Bronchial epithelial cell (primary cell): Measurements from ENCODE around the gene CD44. TPM values are rescaled to one million over a fixed set of nuclear protein-coding genes. Genes with fewer than 3 reads are reported as not detected.

Experiments used
- DNase-seq: peaks from one replicate; pipeline ENCODE4 v3.0.0-alpha.2; 2010; ENCODE audit warnings: low read depth
- FAIRE-seq: peaks from 2 replicates; lab custom pipeline; 2011; peaks lifted over from hg19 to GRCh38; lab: Jason Lieb, UNC
- H3K27me3 ChIP-seq: 2 replicates; pipeline ENCODE4 v1.5.1; 2011; ENCODE audit warnings: low read length; ENCODE audit not compliant: control insufficient read depth, insufficient read depth
- H3K36me3 ChIP-seq: 2 replicates; pipeline ENCODE4 v1.5.1; 2011; ENCODE audit warnings: low read length; ENCODE audit not compliant: control insufficient read depth, insufficient read depth
- H3K4me3 ChIP-seq: 2 replicates; pipeline ENCODE4 v1.5.1; 2011; ENCODE audit warnings: mild to moderate bottlenecking, low read depth, low read length, control low read depth
- total RNA-seq: library from RNA; depleted of rRNA; stranded (reverse); fragments of >200 nt; gene quantifications from 2 replicates; pipeline ENCODE4 v1.2.1, GENCODE V29; 2014
- TF ChIP-seq, protein P1 (sequence below): IDR thresholded peaks from 2 replicates; pipeline ENCODE4 v1.5.1; 2011; ENCODE audit warnings: mild to moderate bottlenecking, moderate library complexity, low read length, control low read depth, inconsistent platforms; ENCODE audit not compliant: insufficient read depth, severe bottlenecking

The CD44 gene
- total RNA-seq, 1 donor from 2014 or later: 254 TPM

DNA sequence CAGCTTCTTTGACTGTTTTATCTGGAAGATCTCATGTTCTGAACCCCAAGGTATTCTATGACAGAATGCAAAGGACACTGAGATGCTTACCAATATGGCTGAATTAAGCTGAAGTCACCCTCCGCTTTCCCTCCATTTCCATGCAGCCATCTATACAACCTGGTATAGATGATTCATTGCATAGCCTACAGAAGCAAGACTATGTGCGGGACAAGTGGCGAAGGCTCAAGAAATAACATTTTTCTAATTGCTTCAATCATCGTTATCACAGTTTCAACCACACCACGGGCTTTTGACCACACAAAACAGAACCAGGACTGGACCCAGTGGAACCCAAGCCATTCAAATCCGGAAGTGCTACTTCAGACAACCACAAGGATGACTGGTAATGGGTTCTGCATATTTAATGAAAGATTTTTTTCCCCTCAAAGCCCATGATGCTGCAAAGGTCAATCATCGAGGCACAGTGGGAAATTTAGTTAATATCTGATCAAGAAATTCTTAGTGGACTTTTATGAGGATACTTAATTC is 61.9 kb downstream of the CD44 start:
- TF ChIP-seq, protein P1, sequence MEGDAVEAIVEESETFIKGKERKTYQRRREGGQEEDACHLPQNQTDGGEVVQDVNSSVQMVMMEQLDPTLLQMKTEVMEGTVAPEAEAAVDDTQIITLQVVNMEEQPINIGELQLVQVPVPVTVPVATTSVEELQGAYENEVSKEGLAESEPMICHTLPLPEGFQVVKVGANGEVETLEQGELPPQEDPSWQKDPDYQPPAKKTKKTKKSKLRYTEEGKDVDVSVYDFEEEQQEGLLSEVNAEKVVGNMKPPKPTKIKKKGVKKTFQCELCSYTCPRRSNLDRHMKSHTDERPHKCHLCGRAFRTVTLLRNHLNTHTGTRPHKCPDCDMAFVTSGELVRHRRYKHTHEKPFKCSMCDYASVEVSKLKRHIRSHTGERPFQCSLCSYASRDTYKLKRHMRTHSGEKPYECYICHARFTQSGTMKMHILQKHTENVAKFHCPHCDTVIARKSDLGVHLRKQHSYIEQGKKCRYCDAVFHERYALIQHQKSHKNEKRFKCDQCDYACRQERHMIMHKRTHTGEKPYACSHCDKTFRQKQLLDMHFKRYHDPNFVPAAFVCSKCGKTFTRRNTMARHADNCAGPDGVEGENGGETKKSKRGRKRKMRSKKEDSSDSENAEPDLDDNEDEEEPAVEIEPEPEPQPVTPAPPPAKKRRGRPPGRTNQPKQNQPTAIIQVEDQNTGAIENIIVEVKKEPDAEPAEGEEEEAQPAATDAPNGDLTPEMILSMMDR: no peak
- no peak for FAIRE-seq

DNA sequence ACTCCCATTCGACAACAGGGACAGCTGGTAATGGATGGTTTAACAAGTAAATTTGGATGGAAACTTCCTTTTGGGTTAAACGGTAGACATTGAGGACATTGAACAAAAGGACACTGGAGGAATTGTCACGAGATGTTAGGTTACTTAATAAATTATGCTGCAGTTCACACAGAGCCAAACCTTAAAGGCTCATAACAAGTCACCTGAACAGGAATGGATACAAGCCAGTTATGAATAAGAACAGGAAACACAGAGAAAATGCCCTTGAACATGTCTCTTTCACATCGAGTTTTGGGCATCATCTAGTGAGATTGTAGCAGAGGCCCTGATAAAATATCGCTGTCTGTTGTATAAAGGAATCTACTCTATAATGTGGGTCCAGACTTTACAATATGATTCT is 65.6 kb downstream of the CD44 start:
- Histone ChIP-seq H3K4me3 (no peak overlapping the region), H3K27me3 (no peaks in the 10 kb centered on the region), H3K36me3 (peaks cover 21% of the 10 kb centered on the region)
- DNase-seq: no peak
- TF ChIP-seq, protein P1: no peak
- FAIRE-seq: no peak

More for the DNA sequence above, 61.9 kb downstream of the CD44 start:
- no peak for DNase-seq
- H3K36me3 ChIP-seq: peaks cover 16% of the 10 kb centered on the region
- no peaks in the 10 kb centered on the region for H3K27me3 ChIP-seq
- no peak overlapping the region for H3K4me3 ChIP-seq

DNA sequence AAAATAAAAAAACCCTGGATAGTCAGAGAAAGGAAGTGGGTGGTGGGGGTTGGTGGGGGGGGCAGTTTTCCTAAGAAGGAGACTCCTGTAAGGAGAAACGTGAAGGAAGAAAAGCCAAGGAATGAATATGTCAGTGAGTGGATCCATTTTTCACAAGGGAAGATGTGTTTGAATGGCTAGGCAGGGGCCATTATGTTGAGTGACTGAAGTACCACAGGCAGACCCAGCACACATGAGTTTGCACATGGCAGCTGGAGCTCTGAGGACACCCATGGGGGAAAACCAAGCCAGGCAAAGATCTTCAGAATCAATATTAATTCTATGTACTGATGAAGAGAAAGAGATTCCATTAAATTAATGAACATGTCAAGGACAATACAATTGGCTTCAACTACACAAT is 67.6 kb downstream of the CD44 start:
- H3K27me3 ChIP-seq: no peaks in the 10 kb centered on the region
- H3K36me3 ChIP-seq: peaks cover 20% of the 10 kb centered on the region
- TF ChIP-seq, protein P1: no peak
- DNase-seq: no peak
- no peak for FAIRE-seq
- H3K4me3 ChIP-seq: no peak overlapping the region

DNA sequence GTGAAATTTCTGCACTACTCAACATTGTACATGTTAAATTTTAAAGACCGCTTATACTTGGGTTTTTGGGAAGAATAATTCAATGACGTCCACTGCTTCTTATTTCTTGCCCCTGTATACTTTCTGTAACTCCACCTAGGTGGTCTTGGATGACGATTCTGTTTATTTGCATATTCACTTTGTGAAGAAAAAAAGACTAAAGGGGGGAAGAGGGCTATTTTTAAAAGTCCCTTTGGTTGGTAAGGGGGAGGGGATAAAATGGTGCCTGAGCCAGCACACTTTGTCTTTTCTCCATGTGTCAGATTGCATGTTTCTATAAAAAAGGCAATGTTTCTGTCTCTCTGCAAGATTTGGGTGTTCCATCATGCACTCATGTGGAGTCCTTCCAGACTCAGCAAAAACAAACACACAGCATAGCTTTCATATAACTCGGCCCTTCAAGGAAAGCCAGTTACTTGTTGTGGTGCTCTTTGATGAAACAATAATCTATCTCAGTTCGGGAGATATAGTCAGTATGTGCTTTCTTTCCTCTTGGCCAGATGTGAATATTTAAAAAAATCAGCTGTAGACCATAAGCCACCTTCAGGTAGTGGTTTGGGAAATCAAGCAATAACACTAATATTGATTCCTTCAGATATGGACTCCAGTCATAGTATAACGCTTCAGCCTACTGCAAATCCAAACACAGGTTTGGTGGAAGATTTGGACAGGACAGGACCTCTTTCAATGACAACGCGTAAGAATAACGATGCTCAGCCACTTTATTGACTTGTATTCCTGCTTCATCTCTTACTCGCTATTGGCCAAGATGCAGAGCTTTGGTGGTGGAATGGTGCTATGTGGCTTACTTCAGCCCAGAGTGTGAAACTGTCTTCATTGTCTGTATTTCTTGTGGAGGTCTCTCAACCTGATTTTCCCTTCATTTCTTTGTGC is 68.8 kb downstream of the CD44 start:
- FAIRE-seq: peak; percentile 68
- Histone ChIP-seq H3K36me3 (peaks cover 19% of the 10 kb centered on the region), H3K27me3 (no peaks in the 10 kb centered on the region)

DNA sequence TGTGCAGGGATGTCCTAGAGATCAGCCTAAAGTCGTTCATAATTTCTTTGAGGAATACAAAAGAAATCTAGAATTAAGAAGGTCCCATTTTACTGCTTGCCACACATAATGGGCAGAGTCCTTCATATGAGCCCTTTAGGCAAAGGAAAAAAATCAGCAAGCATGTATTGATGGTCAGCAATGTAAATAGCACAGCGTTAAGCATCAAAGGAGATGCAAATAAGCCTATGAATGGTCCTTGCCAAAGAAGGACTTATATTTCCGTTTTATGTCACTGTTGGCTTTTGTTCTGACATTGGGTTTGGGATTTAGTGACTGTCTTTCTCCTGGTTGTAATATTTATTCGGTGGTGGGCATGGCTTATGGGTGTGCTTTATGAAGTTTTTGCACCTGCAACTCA is 69.8 kb downstream of the CD44 start:
- no peak for DNase-seq
- FAIRE-seq: no peak
- TF ChIP-seq, protein P1: no peak
- no peak overlapping the region for H3K4me3 ChIP-seq
- no peaks in the 10 kb centered on the region for H3K27me3 ChIP-seq
- peaks cover 21% of the 10 kb centered on the region for H3K36me3 ChIP-seq

More for the DNA sequence above, 68.8 kb downstream of the CD44 start:
- H3K4me3 ChIP-seq: no peak overlapping the region
- TF ChIP-seq, protein P1: no peak
- DNase-seq: no peak
